ENCODE results near the gene ASTN2.

DNA sequence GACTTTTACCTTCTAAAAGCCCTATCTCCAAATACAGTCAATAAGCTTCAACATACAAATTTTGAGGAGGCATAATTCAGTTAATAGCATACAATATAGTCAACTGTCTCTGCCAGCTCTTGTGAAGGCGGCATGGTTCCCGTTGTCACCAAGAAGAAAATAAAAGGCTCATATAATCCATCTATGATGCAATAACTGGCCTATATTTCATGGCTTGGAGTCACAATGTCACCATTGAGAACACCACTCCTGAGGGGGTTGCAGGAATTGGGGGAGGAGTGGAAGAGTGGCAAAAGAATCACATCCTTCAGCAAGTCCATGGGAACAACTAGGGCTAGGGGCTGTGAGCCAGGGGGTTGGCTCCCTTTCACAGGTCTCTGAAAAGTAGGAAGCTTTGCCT is 16.0 kb upstream of the ASTN2 start:
- TF ChIP-seq, protein P1, sequence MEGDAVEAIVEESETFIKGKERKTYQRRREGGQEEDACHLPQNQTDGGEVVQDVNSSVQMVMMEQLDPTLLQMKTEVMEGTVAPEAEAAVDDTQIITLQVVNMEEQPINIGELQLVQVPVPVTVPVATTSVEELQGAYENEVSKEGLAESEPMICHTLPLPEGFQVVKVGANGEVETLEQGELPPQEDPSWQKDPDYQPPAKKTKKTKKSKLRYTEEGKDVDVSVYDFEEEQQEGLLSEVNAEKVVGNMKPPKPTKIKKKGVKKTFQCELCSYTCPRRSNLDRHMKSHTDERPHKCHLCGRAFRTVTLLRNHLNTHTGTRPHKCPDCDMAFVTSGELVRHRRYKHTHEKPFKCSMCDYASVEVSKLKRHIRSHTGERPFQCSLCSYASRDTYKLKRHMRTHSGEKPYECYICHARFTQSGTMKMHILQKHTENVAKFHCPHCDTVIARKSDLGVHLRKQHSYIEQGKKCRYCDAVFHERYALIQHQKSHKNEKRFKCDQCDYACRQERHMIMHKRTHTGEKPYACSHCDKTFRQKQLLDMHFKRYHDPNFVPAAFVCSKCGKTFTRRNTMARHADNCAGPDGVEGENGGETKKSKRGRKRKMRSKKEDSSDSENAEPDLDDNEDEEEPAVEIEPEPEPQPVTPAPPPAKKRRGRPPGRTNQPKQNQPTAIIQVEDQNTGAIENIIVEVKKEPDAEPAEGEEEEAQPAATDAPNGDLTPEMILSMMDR (IDR thresholded peaks at IDR 0.05; ENCODE audit: low read depth, low read length, poor library complexity, severe bottlenecking): no peak
- no peak for TF ChIP-seq EZH2phosphoT487 (IDR thresholded peaks at IDR 0.05; ENCODE audit: borderline replicate concordance, low read length)

Measured in DOHH2 (cell line).